GM19438 (cell line): ENCODE data around the gene CHRNB2.
"Not testable (repeated sequence)": the region's sequence is repeated elsewhere in the genome, so short reads cannot be mapped to it uniquely, and the experiment has no call there.

ENCODE experiments used
- ATAC-seq: cut with Tn5 transposase; IDR thresholded peaks from one replicate; pipeline ENCODE4 v1.9.1; 2021; ENCODE audit warnings: low read depth; ENCODE audit not compliant: unreplicated experiment

Gene CHRNB2, protein sequence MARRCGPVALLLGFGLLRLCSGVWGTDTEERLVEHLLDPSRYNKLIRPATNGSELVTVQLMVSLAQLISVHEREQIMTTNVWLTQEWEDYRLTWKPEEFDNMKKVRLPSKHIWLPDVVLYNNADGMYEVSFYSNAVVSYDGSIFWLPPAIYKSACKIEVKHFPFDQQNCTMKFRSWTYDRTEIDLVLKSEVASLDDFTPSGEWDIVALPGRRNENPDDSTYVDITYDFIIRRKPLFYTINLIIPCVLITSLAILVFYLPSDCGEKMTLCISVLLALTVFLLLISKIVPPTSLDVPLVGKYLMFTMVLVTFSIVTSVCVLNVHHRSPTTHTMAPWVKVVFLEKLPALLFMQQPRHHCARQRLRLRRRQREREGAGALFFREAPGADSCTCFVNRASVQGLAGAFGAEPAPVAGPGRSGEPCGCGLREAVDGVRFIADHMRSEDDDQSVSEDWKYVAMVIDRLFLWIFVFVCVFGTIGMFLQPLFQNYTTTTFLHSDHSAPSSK

DNA sequence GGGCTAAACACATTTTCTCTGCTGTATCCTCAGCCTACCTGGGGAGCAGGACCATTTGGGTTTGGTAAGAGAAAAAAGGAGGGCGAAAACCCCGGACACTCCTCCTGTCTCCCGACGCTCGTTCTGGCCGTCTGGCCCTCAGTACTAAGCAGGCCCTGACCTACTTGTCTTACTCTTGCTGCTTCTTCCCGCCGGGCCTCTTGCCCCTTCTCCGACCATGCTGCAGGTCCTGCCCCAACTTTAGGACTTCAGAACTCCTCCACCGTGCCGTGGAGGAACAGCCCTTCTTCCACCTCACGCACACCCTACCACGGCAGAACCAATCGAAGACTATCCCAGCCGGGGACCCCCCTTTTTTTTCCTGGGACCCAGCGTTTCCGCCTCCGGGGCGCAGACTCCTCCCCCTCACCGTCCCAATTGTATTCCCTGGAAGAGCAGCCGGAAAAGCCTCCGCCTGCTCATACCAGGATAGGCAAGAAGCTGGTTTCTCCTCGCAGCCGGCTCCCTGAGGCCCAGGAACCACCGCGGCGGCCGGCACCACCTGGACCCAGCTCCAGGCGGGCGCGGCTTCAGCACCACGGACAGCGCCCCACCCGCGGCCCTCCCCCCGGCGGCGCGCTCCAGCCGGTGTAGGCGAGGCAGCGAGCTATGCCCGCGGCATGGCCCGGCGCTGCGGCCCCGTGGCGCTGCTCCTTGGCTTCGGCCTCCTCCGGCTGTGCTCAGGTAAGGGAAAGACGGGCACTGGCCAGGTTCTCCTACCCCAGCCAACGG is at the start of gene CHRNB2:
Gene CHRNB2, plus strand, starts transcription at position 393 of the 771 bp plus-strand sequence. Its CDS starts 267 bp downstream, at position 660.
- no peak for ATAC-seq

DNA sequence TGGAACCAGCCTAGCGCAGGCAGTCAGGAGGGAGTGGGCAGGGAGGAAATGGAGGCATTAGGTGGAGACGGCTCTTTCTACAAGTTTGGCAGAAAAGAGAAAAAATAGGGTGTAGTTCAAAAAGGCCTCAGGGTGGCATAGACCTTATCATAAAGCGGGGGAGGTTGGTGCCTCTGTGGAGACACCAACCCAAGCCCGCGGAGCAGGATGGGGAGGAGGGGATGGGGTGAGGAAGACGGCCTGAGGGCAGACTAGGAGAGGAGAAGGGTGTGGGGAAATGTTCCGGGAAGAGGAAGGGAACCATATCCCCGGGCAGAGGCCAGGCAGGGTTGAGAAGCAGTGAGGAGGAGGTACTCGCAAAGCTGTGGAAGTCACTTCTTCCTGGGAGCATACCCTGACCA is 48.0 kb upstream of the CHRNB2 start:
- no peak for ATAC-seq

DNA sequence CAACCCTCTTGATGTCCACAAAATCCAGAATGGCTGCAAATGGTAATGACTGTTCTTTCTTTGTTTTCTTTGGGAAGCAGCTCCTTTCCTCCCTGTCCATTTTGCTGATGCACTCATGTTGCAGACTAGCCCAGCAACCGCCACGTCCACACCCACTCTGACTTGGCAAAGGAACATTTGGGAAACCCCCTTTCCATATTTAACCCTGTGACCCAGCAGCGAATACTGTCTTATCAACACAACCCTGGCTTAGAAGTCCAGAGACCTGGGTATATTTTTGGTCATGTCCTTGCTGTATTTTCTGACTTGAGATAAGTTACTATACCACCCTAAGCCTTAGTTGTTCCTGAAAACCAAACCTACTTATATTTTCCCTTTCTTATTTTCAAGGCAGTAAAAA is 47.2 kb upstream of the CHRNB2 start:
- ATAC-seq = no peak

DNA sequence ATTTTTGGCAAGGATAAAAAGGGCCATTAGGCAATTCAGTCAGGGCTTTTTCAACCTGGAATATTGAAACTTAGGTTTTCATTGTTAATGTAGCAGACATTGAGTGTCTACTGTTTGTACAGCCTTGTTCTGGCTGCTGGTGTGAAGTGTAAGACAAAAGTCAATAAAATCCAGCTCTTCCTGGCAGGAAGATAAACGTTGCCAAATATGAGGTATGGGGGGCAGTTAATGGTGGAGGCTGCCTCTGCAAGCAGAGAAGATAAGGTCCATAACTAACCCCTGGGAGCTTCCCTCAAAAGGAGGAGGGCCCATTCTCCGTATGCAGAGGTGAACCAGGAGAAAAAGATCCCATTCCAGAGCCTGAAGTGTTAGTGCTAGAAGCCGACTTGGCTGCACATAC is 45.9 kb upstream of the CHRNB2 start:
- no peak for ATAC-seq

DNA sequence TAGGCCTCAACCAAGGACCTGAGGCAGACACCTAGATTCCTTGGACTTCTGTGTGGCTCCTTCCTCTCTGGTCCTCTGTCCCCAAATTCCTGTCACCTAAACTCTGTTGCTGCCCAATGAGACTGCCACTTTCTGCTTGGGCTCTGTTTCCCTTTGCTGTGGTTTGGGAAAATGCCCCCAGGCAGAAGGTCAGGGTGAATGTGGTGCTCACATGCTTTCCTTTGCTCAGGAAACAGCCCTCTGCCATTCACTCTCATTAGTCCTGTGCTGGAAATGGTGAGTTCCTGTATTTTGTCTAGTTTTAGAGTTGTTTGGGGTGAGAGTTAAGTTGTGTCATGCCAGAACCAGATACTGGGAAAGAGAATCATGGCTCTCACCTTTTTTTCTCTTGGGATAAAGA is 42.7 kb upstream of the CHRNB2 start:
- ATAC-seq = no peak

DNA sequence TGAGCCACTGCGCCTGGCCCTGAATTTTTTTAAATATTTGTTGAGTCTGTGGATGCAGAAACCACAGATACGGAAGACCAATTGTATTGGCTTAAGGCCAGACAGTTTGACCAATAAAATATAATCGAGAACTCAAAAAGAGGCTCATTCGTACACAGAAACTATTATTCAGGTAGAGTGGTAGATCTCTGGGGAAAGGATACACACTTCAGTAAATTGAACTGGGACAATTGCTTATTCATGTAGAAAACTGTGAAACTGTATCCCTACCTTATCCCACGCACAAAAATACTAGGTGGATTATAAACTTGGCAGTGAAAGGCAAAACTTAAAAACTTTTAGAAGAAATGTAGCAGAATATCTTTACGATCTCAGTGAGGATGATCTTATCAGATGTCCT is 40.4 kb upstream of the CHRNB2 start:
- ATAC-seq = no peak

DNA sequence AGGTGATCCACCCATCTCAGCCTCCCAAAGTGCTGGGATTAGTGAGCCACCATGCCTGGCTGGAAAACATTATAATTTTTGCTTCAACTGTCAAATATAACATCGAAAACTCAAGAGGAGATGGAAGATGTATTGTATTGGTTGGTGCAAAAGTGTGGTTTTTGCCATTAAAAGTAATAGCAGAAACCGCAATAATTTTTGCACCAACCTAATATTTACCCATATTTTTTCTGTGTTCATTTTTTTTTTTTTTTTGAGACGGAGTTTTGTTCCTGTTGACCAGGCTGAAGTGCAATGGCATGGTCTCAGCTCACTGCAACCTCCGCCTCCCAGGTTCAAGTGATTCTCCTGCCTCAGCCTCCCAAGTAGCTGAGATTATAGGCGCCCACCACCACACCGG is 38.3 kb upstream of the CHRNB2 start:
- no peak for ATAC-seq

DNA sequence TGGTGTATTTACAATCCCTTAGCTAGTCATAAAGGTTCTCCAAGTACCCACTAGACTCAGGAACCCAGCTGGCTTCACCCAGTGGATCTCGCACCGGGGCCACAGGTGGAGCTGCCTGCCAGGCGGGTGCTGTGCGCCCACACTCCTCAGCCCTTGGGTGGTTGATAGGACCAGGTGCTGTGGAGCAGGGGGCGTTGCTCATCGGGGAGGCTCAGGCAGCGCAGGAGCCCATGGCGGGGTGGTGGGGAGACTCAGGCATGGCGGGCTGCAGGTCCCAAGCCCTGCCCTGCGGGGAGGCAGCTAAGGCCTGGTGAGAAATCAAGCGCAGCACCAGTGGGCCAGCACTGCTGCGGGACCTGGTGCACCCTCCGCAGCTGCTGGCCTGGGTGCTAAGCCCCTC is 35.6 kb upstream of the CHRNB2 start:
- ATAC-seq = not testable (repeated sequence)

DNA sequence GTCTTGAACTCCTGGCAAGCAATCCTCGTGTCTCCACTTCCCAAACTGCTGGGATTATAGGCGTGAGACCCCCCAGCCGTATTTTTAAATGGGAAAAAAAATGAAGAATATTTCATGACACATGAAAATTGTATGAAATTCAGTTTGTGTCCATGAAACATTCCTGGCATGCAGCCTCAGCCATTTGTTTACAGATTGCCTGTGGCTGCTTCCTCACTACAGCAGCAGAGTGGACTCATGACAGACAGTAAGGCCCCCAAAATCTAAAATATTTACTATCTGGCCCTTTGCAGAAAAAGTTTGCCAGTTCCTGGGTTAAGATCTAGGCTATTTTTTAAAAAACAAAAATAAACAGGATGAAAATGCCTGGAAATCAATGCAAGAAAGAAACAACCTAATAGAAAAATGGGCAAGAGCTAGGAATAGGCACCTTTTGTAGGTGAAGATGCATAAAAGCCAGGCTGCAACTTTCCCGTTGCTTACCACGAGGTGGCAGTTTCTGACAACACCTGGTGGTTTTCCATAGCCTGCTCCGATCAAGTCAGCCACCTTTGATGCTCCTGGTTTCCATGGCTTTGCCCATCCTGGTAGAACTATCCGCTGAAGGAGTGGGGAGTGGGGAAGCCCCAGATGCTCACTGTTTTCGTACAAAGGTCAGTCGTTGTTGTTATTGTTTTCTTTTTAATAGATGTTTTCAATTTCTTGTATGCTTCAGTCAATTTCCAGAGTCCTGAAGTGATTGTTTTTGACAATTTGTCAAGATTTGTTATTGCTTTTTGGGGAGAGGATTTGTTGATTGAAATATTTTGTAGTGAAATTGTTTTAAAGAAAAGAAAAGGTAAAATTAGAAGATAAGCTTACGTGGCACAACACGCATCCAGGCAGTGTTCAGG is 33.4 kb upstream of the CHRNB2 start:
- no peak for ATAC-seq

DNA sequence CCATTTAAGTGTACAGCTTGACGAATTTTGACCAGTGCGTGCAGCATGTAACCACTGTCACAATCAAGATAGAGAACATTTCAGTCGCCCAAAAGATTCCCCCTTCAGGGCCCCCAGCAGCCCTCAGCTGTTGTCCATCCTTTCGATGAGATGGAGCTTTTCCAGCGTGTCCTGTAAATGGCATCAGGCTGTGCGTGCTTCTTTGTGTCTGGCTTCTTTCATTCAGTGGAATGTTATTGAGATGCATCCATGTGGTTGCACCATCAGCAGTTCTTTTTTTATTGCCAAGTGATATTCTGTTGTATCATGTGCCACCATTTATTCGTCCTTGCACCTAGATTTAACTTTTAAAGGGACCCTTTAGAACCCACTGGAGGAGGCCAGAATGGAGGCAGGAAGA is 31.0 kb upstream of the CHRNB2 start:
- no peak for ATAC-seq

DNA sequence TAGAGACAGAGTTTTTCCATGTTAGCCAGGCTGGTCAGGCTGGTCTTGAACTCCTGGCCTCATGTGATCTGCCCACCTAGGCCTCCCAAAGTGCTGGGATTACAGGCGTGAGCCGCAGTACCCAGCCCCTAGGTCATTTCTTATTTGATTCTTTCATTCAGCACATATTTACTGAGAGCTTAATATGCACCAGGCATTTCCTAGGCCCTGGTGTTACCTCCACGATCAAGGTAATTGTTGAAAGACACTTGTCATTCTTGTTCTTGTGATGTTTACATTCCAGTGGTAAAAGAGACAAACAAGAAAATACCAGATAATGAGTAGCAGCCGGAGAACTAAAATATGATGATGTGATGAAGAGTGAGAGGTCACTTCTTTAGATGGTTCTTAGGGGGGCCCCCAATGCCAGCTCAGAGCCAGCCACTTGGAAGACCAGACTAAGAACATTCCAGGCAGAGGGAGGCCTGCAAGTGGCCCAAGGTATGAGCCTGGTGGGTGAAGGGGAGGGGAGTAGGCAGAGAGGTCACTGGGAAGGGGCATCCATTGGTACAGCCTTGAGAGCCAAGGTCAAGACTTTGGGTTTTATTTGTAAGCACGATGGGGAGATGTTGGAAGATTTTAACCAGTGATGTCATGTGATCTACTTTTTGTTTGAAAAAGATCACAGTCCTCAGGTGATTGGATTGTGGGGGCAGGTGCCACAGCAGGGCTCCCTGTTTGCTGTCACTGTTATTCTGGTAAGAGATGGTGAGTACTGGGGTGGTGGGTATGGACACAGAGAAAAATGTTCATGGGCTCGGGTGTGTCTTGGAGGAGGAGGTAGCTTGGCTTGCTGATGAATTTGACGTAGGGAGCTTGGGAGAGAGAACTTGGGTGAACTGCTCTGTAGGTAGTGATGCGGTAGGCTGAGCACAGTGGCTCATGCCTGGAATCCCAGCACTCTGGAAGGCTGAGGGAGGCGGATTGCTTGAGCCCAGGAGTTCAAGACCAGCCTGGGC is 27.8 kb upstream of the CHRNB2 start:
- ATAC-seq = no peak

DNA sequence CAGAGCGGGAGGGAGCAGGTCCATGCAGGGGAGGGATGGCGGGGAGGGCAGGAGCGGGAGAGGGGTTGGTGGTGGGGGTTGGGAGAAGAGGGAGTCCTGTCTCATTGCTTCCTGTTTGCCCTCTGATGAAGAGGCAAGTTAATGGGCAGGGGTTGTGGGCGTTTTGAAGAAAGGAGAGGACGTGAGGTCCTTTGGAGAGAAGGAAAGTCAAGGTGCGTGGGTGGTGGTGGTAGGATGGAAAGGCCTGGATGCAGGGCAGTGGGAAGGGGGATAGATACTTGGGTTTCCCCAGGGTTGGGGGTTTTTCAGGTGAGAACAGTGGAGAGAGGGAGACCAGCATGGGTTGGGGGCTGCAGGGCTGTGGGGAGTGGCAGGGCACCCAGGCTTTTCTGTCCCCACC is 26.3 kb upstream of the CHRNB2 start:
- ATAC-seq = no peak

DNA sequence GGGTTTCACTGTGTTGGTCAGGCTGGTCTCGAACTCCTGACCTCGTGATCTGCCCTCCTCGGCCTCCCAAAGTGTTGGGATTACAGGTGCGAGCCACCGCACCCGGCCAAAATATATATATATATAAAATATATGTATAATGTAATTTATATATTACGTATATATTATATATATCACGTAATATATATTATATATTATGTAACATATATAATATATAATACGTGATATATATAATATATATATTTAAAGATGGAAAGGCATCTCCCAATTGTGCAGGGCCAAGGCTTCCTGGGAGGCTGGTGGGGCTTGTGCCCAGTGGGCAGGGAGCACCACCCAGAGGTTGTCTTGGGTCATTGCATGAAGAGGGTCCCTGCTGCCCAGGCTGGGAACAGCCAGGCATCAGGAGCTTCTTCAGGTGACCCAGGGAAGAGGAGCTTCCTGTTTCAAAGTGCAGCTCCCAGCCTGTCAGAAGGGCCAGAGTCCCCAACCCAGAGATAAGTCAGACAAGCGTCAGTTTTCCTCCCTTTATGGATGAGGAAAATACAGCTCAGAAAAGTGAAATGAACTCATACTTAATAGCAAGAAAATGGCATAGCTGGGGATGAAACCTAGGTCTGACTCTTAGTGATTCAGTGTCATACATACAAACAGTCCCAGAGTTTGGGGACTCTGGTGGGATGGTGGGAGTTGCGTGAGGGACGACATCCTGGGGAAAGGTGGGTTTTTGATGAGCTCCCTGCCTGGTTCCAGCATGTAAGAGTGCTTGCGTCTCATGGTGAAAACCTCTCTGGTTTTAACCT is 21.1 kb upstream of the CHRNB2 start:
- ATAC-seq = no peak

DNA sequence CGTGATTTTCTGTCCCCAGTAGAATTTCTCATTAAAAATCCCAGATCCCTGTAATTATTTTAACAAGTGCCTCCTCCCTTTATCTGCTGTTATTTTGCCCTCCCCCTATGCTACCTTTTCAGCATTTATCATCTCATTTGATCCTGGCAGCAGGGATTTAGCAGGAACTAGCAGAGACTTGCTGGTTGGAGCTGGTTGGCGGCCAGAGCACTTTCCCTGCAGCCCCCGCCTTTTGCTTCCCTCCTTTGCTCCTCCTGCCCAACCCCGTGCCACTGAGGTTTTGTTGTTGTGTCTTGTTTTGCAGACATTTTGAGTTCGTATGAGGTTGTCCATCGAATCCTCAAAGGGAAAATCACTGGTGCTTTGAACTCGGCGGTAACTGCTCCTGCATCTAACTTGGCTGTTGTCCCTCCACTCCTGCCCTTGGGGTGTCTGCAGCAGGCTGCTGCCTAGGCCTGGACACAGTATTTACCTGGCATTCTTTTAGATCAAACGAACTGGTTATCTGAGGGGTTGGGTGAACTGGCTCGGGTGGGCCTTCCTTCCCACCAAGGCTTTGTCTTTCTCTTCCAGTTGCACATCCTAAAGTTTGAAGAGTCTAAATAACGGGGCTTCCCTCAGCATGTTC is 20.4 kb upstream of the CHRNB2 start:
- ATAC-seq = no peak

DNA sequence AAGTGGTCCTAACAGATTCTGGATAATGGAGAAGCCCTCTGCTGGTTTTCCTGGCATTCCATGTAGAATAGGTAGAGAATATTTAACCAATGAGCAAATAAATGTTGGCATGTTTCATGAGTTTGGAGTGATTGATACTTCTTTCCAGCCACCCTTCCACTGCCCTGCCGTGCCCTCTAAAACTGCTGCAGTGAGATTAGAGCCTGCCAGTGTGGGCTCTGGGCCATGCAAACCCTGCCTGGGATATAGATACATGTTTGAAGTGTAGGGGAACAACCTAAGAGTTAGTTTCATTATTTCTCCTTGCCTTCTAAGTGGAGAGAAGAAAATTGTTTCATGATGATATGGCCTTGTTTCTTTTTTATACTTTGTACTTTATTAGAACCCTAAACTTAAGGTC is 19.6 kb upstream of the CHRNB2 start:
- ATAC-seq = no peak

DNA sequence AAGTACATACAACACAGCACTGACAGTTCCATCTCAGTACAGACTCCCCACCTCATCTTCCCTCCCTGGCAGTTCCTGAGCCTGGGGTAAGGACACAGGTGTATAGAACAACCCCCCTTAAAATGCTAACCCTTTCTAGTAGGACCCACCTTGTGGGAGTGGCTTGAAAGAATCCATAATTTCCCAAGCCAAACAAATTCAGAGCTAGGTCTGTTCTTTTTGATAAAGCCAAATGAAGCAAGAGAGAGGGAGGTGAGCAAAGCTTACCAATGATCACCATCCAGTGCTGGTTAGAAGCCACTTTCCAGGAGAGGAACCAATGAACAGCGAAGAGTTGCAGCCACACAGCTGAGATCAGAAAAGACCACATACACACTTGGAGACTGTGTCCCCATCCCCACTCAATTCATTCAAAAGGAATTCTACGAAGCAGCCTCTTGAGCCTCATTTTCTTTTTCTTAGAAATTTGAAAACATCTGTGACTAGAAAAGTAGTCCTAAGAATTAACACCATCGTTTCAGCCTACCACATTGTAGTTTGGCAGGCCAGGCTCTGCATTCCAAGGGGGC is 18.3 kb upstream of the CHRNB2 start:
- no peak for ATAC-seq

DNA sequence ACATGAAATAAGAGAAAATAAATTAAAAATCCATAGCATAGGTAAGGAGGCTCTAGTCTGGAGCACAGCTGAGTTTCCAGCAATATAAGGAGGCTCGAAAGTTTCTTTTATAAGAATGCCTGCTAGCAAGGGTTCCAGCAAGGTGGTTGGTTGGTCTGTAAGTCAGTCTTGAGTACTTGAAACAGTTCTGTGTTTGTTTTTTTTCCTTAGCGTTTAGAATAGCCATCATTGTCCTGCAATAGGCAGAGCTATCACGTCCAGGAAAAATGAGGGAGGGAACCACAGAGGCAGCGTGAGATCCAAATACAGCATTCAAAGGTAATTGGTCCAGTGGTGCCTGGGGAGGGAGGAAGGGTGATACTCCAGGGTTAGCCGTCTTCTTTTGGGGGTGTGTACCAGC is 17.5 kb upstream of the CHRNB2 start:
- no peak for ATAC-seq

DNA sequence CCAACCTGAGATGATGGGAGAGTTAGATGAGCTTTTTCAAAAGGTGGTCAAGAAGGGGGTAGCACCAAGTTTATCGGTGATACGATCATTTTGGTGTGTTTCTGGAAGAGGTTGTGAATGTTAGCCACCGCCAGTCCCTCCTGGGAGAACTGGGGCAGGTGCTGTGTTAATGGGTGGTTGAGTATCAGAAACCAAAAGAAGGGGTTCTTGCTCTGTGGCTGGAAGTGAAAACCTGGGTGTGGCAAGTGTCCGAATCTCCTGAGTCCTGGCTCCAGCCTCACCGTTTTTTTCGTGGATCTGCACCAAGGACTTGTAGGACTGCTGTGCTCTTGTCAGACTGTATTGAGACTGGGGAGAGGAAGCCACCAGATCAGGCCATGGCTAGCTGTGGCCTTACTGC is 16.9 kb upstream of the CHRNB2 start:
- no peak for ATAC-seq
